Measurements from ENCODE around the gene POP7. TPM values are rescaled to one million over a fixed set of nuclear protein-coding genes. Genes with fewer than 3 reads are reported as not detected.

POP7 gene
- total RNA-seq, 1 donor from 2014 or later = 20.7 TPM

DNA sequence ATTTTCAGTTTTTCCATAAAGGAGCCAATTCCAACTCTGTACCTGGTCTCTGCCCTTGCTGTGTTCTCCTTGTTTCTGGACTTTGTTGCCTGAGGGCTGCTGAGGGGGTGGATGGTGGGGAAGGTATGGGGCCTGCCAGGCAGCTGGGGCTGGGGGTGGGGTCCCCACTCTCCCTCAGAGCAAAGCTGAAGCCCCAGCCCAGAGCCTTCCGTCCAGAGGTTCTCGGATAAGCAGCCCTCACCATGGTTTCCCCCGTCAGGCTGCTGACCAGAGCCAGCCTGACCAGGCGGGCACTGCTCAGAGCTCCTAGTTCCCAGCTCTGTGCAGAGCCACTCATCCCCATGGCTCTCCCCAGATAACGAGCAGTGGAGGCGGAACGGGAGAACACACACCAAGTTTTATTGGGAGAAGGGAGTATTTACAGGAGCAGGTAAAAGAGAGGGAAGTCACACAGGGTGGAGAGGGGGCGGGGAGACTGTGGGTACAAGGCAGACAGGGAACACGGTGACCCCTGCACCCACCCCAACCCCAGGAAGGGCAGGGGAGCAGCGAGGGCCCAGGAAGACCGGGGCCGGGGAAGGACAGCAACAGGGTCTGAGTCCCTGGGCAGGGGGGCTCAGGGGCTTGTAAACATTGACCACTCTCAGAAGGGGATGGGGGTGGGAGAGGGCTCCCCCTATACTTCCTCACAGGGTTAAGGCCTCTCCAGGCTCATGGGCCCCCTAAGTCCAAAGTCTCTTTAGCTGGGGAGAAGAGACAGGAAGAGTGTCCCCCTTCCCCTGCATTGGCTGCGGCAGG lies 26.6 kb upstream of the POP7 start:
- no peak for DNase-seq (ENCODE audit: low spot score)

DNA sequence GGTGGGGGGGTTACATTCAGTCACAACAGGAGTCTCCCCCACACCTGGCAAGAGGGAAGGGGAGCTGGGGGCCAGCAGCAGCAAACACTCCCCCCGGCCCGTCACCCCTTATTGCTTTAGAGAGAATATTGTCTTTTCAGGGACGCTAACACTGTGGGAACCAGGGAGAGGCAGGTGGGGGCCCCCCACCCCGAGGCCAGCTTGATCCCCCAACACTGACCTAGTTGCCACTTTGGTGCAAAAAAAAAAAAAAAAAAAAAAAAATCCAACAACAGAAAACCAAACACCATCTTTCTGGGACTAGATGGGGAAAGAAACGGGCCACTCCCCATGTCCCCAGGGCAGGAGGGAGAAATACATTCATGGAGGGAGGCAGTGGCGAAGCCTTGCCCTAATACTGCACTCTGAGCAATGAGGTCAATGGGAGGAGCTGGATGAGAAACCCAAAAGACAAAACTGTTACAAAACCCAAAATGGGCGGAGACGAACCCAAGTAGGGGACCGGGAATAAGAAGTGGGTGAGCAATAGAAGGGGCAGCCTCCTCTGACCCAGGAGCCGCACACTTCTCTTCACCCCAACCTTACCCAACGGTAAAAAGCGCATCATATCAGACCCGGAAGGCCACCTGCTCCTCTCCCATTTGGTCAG lies 25.9 kb upstream of the POP7 start:
- DNase-seq (ENCODE audit: low spot score) = no peak

DNA sequence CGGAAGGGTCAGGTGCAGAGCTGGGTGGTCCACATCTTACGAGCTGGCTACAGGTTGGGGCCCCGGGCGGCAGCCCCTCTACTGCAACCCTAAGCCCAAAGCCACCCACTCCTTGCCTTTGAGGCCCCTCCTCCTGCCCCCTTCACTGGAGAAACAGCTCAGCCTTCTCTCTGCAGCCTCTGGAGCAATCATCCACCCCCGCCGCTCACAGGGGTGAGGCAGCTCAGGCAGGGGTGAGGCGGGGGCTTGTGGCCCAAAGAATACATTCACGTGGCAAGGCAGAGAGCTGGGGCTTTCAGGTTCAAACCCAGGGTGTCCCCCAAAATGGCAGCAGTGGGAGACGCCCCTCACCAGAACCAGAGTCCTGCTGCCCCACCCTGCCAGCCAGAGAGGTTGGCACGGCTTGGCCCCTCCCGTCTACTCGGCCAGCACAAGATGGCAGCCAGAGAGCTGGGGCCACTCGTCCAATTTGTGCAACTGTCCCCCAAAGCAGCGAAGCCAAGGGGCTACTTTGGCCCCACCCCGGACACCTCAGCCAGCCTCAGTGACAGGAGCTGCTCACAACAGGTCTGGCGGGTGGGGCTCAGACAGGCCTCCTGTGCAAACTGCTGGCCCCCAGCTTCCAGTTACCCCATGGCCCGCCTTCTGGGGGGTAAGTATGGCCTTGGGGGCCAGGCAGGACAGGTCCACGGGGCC lies 25.2 kb upstream of the POP7 start:
- no peak for DNase-seq (ENCODE audit: low spot score)

DNA sequence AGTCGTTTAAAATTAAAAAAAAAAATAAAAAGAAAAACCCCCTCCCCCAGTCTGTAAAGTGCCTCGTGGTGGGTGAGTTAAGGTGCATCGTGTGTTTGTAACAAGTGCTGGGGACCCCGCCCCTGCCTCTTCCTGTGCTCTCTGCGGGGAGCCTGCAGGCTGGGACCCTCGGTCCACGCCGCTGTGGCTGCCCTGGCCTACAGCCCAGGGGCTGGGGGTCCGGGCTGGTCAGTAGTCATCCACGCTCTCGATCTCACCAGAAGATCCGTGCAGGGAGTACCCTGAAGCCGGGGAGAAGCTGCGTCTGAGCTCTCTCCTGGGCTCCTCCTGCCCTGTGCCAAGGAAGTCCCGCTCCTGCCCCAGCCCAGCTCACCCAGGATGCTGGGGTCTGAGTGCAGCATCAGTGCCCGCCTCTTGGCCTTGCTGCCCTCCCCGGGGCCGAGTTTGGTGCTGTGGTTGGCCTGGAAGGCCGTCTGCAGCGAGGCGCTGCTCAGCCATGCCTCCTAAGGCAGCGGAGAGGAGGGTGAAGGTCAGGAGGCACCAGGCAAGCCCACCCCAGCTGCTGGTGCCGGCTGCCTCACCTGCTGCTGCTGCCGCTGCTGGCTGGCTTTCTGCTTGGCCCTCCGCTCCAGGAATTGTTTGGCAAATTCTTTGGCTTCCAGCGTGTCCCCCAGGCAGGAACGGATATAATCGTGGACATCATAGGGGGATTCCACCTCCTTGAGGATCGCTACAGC lies 24.3 kb upstream of the POP7 start:
- no peak for DNase-seq (ENCODE audit: low spot score)

DNA sequence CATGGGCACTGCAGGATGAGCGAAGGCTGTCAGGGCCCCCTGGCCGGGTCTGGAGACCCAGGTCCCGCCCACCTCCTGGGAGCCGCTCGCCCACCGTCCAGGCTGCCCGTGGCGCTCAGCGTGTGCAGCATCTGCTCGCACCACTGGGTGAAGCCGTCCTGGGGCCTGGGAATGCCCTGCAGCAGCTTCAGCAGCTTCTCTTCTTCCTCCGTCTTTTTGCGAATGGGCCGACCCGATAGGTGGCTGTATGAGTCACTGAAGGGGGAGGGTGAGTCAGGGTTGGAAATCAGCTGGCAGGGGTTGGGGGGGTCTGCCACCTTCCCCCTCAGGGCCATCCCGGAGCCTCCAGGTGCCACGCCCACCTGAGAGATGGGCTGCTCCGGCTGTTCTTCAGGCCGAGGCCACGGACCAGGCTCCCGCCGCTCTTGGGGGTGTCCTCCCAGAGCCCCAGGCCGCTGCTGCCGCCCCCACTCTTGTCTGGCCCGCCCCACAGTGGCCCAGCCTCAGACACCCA lies 23.6 kb upstream of the POP7 start:
- no peak for DNase-seq (ENCODE audit: low spot score)

DNA sequence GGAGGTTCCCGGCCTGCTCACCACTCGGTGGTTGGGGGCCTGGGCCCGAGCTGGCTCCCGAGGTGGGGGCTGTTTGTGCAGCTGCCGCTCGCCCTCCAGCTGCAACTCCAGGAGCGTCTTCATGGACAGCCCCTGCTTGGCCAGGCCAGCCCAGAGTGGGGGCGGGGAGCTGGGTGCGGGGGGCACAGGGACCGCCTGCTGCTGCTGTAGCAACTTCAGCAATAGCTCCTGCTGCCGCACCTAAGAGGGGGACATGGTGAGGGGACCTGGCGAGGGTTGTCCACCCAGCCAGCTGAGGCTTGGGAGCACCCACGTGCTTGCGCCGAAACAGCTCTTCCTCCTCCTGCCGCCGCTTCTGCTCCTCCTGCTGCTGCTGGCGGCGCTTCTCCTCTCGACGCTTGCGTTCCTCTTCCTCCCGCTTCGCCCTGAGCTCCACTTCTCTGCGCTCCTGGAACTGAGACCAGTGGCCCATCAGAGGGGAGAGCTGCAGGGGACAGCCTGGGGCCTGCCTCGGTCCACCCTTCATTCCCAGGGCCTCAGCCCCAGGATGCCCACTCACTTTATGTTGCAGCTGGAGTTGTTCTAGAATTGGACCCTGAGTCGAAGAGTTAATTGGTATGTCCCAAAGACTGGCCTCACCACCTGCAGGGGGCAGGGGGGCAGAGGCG lies 22.8 kb upstream of the POP7 start:
- no peak for DNase-seq (ENCODE audit: low spot score)

DNA sequence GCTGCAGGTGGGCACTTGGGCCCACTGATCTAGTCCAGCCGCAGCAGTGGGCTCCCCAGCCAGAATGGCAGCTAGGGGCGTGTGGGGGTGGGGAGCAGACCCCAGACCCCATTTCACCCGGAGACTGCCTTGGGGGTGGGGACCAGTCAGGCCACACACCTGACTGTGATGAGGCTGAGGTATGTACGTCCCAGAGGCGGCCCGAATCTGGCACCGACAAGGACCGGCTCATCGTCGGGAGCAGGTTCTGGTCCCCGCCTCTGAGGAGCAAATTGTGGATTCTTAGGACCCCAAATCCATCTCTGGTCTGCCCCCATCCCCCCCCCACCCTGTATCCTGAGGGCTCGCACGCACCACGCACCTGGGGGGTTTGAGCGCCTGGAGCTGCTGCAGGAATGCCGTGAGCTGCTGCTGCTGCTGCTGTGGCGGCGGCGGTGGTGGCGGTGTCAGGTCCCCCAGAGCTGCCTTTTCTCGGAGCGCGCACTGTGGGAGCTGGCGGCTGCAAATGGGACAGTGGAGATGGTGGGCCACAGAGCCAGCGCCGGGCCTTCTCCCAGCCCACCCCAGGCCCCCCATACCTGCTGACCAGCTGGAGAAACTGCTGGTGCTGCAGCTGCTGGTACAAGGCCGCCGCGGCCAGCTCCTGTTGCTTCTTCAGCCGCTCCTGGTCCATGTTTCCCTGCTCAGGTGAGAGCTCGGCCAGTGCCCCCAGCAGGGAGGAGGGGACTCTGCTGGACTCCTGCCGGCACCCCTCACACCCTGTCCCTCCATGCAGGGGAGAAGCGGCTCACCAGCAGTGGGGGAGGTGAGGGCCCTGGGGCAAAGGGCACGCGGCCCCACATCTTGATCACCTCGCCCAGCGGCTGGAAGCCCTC lies 22.0 kb upstream of the POP7 start:
- no peak for DNase-seq (ENCODE audit: low spot score)

DNA sequence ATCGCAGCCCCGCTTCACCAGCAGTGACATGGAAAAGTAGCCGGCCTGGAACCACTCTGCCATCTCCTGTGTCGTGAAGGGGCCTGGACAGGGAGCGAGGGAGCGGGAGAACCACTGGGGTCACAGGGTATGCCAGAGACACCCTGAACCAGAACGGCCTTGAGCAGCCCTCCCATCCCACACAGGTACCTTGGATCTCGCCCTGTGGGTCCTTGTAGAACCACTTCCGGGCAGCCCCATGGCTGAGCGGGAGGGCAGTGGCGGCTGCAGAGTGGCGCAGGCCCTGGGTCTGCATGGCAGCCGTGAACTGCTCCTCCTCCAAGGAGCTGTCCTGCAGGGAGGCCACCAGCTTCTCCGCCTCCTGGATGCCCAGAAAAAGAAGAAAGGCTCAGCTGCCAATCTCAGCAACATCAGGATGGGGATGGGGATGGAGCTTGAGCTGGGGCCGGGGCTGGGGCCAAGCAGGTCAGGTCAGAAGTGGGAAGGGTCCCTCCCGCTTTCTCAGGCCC lies 21.3 kb upstream of the POP7 start:
- no peak for DNase-seq (ENCODE audit: low spot score)

DNA sequence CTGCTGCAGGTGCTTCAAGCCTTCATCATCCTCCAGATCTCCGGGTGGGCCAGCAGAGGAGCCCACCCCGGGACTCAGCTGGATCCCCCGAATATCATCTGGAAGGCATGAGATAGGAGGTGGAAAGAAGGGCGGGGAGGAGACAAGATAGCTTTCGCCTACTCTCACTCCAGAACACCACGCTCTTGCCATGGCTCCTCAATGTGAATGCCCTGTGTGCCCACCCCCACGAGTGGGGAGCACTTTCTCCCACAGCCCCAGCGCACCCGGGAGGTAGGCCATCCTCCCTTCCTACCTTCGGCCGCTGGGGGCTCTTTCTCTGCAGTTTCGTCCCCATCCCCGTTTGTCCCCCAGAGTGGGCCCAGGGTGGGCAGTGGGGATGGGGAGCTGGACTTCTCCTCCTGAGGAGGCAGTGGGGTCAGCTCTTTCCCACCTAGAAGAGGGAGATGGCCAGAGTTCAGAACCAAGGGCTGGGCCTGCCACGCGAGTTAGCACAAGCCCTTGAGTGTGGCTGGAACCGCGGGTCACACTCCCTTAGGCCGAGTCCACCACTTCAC lies 20.8 kb upstream of the POP7 start:
- no peak for DNase-seq (ENCODE audit: low spot score)

DNA sequence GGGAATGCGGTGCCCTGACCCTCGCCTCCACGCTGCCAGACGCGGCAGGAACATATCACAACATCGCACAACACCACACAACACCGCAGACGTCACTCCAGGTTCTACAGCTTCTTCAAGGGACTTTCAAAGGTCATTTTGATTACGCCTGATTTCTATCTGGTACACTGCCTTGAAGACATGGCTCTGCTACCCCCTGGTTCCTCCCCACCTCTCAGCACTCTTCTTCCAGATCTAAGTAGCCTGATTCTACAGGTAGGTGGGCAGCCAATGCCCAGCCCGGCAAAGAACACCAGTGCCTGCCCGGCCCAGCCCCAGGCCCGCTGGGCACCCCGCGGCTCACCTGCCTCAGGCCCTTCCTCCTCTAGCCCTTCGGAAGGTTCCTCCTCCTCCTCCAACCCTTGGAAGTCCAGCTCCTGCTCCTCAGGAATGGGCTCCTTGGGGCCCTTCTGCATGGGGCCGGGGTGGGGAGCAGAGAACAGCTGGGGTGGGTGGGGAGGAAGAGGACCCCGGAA lies 20.2 kb upstream of the POP7 start:
- DNase-seq (ENCODE audit: low spot score) = no peak

DNA sequence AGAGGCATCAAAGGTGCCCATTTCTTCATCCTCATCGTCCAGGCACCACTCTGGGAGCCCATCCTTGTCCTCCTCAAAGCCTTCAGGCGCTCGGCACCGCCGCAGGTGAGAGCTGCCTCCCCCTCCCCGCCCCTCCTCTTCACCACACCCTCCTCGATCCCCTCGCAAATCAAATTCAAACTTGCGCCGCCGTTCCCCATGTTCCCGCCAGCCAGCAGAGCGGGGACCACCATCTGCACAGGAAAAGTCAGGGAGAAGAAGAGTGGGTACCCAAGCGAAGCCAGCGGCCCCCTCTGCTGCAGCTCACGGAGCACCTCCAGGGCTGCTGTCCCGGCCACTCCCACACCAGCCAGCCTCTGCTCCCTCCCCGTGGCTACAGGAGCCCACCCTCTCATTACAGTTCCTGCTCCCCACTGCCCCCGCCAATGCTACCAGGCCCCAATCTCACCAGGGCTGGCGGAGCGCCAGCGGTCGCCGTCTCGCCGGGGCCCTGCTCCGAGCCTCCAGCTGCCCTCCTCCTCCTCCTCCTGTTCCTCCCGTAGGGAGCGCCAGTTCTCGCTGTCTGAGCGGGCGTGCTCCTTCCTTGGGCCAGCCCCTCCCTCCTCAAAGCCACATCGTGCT lies 19.6 kb upstream of the POP7 start:
- DNase-seq (ENCODE audit: low spot score) = no peak

DNA sequence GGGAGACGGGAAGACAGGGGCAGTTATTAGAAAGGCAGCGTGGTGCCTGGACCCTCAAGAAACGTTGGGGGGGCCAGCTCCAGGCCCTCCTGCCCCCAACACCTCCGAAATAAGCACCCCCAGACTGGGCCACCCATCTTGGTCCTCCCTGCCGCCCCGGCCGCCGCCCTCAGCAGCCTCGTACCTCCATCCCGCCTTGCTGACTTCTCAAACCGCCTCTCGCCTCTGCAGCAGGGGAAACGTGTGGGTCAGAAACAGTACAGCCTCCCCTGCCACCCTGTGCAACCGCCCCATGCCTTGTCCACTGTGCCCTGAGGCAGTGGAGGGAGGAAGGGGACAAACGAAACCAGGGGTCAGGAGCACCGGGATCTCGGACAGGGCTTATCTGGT lies 19.1 kb upstream of the POP7 start:
- no peak for DNase-seq (ENCODE audit: low spot score)

DNA sequence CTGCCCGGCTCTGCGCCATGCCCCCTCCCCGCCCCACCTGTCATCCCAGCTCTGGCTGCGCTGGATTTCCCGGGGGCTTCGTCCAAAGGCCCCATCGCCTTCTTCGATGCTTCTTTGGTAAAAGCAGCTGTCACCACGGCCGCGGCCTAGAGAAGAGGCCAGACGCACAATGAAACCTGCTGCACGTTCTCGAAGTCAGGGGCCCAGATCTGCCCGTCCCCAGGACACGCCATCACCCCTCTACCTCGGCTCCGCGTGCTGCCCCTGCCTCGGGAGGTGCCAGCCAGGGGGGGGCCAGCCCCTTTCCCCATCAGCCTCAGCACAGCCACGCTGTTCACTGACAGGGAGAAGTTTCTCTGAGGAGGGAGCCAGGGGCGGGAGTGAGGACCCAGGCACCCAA lies 18.7 kb upstream of the POP7 start:
- no peak for DNase-seq (ENCODE audit: low spot score)

DNA sequence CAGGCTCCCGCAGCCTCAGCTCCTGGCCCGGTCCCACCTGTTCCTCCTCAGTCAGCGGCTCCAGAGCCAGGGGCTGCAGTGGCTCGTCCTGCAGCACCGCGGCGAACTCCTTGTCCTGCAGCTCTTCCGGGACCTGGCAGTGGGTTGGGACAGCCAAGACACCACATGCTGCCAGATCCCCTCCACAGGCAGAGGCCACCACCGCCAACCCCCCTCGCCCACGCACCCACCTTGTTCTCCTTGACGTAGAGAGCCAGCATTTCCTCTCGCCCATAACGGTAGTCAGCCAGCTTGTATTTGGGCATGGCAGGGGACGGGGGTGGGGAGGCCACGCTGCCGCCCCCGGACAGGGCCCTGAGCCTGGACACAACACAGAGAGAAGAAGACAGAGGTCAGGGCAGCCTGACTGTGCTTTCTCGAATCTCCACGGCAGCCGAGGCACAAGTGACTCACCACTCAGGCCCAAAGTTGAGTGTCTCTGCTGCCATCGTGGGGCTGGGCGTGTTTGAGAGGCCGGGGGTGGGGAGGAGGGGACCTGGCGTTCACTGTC lies 18.1 kb upstream of the POP7 start:
- DNase-seq (ENCODE audit: low spot score) = no peak

DNA sequence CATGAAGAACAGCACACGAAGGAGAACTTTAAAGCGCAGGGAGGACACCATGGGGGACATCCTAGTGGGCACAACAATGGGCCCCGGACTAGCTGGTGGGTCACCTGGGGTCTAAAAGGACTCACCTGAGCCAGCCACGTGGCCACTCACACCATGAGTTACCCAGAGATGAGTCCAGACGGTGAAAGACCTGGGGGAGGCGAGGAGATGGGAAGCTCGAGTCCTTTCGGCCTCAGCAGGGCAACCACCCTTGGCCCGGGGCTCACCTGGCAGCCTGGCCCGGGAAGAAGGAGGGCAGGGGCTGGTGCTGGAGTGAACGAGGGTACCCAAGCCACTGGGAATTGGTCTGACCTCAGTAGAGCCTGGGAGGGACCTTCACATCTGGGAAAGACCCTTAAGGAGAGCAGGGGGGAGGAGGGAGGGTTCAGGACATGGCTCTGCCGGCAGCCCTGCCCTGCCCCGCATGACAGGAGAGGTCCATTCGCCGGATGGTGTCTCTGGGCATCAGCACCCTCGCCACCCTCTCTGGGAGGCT lies 17.5 kb upstream of the POP7 start:
- DNase-seq (ENCODE audit: low spot score) = no peak

DNA sequence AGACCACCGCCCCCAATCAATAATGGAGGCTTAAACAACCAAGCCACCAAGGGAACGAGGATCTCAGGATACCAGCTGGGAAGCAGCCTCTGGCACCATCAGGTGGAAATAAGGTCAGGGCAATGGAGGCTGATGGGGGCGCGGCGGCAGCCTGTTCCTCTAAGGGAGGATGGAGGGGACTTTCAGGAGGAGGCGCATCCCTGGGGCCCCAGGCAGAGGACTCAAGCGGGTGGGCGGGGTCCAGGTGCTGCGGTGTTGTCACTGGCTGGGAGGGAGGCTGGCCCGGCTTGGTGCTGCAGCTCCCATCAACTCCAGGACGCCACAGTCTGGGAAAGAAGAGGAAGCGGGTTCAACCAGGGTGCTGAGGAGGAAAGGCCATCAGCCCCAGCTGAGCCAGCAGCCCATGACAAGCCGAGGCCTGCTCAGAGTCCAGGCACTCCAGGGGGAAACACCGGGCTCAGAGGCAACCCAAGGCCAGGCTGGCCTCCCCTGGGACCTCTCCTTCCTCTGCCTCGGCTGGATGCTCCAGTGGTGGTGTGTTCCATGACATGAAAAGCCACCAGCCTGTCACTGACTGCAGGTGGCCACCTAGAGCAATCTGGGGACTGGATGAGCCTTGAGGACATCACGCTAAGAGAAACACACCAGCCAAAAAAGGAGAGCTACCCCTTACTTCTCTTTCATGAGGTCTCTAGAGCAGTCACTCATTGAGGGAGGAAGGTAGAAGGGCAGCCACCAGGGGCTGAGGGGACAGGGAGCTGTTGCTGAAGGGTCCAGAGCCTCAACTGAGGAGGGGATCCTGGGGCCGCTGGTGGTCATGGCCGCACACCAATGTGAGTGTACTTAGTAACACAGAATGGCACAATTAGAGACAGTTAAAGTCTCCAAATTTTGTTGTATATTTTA lies 16.4 kb upstream of the POP7 start:
- no peak for DNase-seq (ENCODE audit: low spot score)

Measured in umbilical cord (tissue), 2 donors.